Neural cell (in vitro differentiated cells): ENCODE results near the gene NECTIN1. TPM values are rescaled to one million over a fixed set of nuclear protein-coding genes. Genes with fewer than 3 reads are reported as not detected.

Experiments used
- H2AFZ ChIP-seq: fragments of 200-600, 300-800 bp; sonication (generic), shearing (Covaris generic); 2 replicates; pipeline ENCODE4 v1.6.0; 2014; ENCODE audit warnings: low read depth, mild to moderate bottlenecking, antibody characterized with exemption, low read length, moderate library complexity
- H3F3A ChIP-seq: fragments of 200-600 bp; shearing (Covaris generic); 2 replicates; pipeline ENCODE4 v1.6.1; 2016; ENCODE audit warnings: mild to moderate bottlenecking, moderate library complexity, mixed read lengths, antibody characterized with exemption, low read length; ENCODE audit not compliant: insufficient read depth, poor library complexity, severe bottlenecking
- H3K27ac ChIP-seq: fragments of 200-600, 300-800 bp; sonication (generic), shearing (Covaris generic); 2 replicates; pipeline ENCODE4 v1.5.1; 2014; ENCODE audit warnings: mild to moderate bottlenecking, low read length, moderate library complexity
- H3K27me3 ChIP-seq: fragments of 300-800, 200-600 bp; sonication (generic), shearing (Covaris generic); 2 replicates; pipeline ENCODE4 v1.6.0; 2014; ENCODE audit warnings: mild to moderate bottlenecking, low read depth, low read length, moderate library complexity; ENCODE audit not compliant: insufficient read depth
- H3K36me3 ChIP-seq: fragments of 300-800, 200-600 bp; sonication (generic), shearing (Covaris generic); 2 replicates; pipeline ENCODE4 v1.5.1; 2014; ENCODE audit warnings: mild to moderate bottlenecking, antibody characterized with exemption, low read length, moderate library complexity; ENCODE audit not compliant: insufficient read depth
- H3K4me2 ChIP-seq: fragments of 300-800, 200-600 bp; sonication (generic), shearing (Covaris generic); 2 replicates; pipeline ENCODE4 v1.6.0; 2014; ENCODE audit warnings: mild to moderate bottlenecking, low read length
- H3K4me3 ChIP-seq: fragments of 300-800, 200-600 bp; sonication (generic), shearing (Covaris generic); 2 replicates; pipeline ENCODE4 v1.5.1; 2014; ENCODE audit warnings: mild to moderate bottlenecking, low read length, moderate library complexity
- H3K79me2 ChIP-seq: fragments of 200-600 bp; shearing (Covaris generic); replicated peaks from 2 replicates; pipeline ENCODE4 v1.6.0; 2014; ENCODE audit warnings: mild to moderate bottlenecking, low read length, moderate library complexity; ENCODE audit not compliant: insufficient read depth
- H3K9ac ChIP-seq: fragments of 300-800, 200-600 bp; sonication (generic), shearing (Covaris generic); 2 replicates; pipeline ENCODE4 v1.6.1; 2016; ENCODE audit warnings: mild to moderate bottlenecking, low read length, mixed read lengths
- H3K9me2 ChIP-seq: fragments of 200-600 bp; shearing (Covaris generic); 2 replicates; pipeline ENCODE4 v1.6.1; 2016; ENCODE audit warnings: mild to moderate bottlenecking, low read length, mixed read lengths; ENCODE audit not compliant: insufficient read depth
- H3K9me3 ChIP-seq: fragments of 200-600, 300-800 bp; sonication (generic), shearing (Covaris generic); 2 replicates; pipeline ENCODE4 v1.6.1; 2016; ENCODE audit warnings: mild to moderate bottlenecking, mixed run types, low read length, moderate library complexity, mixed read lengths
- H4K20me1 ChIP-seq: fragments of 200-600 bp; shearing (Covaris generic); 2 replicates; pipeline ENCODE4 v1.6.1; 2016; ENCODE audit warnings: mild to moderate bottlenecking, mixed run types; ENCODE audit not compliant: insufficient read depth
- CTCF ChIP-seq: fragments of 450-650 bp; IDR thresholded peaks from 2 replicates; pipeline ENCODE4 v1.5.1; 2014; ENCODE audit warnings: antibody characterized with exemption, mild to moderate bottlenecking, moderate library complexity; ENCODE audit not compliant: poor library complexity, severe bottlenecking
- EP300 ChIP-seq: fragments of 450-650 bp; conservative IDR thresholded peaks from 2 replicates; pipeline ENCODE4 v1.6.1; 2014; ENCODE audit warnings: antibody characterized with exemption, mild to moderate bottlenecking, moderate library complexity; ENCODE audit not compliant: poor library complexity, severe bottlenecking
- EZH2 ChIP-seq: fragments of 200-600, 300-800 bp; shearing (Covaris generic), sonication (generic); IDR thresholded peaks from 2 replicates; pipeline ENCODE4 v1.6.1; 2014; ENCODE audit warnings: antibody characterized with exemption, low read length, borderline replicate concordance, mild to moderate bottlenecking; ENCODE audit not compliant: insufficient read depth, poor library complexity, severe bottlenecking
- MXI1 ChIP-seq: fragments of 450-650 bp; conservative IDR thresholded peaks from 2 replicates; pipeline ENCODE4 v1.6.1; 2014; ENCODE audit warnings: antibody characterized with exemption, mild to moderate bottlenecking; ENCODE audit not compliant: poor library complexity, severe bottlenecking
- POLR2AphosphoS5 ChIP-seq: IDR thresholded peaks from 2 replicates; pipeline ENCODE4 v1.6.1; 2012
- RAD21 ChIP-seq: fragments of 450-650 bp; conservative IDR thresholded peaks from 2 replicates; pipeline ENCODE4 v1.6.1; 2014; ENCODE audit warnings: antibody characterized with exemption, mild to moderate bottlenecking, moderate library complexity
- REST ChIP-seq: IDR thresholded peaks from 2 replicates; pipeline ENCODE4 v1.6.1; 2012; ENCODE audit warnings: borderline replicate concordance
- SMC3 ChIP-seq: fragments of 450-650 bp; conservative IDR thresholded peaks from 2 replicates; pipeline ENCODE4 v1.6.1; 2014; ENCODE audit warnings: antibody characterized with exemption, mild to moderate bottlenecking, moderate library complexity; ENCODE audit not compliant: poor library complexity
- TAF1 ChIP-seq: IDR thresholded peaks from 2 replicates; pipeline ENCODE4 v1.6.1; 2012; ENCODE audit warnings: low read depth
- polyA plus RNA-seq: library from polyadenylated mRNA; depleted of rRNA; stranded (reverse); fragments of >200 nt; gene quantifications from 2 replicates; pipeline ENCODE4 v1.2.3, GENCODE V29; 2014

NECTIN1 gene
- polyA plus RNA-seq, 1 donor from 2014 or later: 5.6 TPM

- H3K4me3 ChIP-seq: no peak overlapping the region
- H3K27ac ChIP-seq: no peak overlapping the region
- H4K20me1 ChIP-seq: no peaks in the 10 kb centered on the region
- H3K9me2 ChIP-seq: no peaks in the 10 kb centered on the region
- H3K36me3 ChIP-seq: no peaks in the 10 kb centered on the region
- no peaks in the 10 kb centered on the region for H3K9me3 ChIP-seq
- no peak overlapping the region for H3K4me2 ChIP-seq
- no peak overlapping the region for H2AFZ ChIP-seq
- no peak for TF ChIP-seq RAD21
- TF ChIP-seq REST: no peak
- no peak for TF ChIP-seq EP300
- no peak for TF ChIP-seq TAF1
- TF ChIP-seq MXI1: no peak
- no peak for TF ChIP-seq POLR2AphosphoS5
- TF ChIP-seq EZH2: no peak
- TF ChIP-seq CTCF: no peak
- no peak for TF ChIP-seq SMC3
- H3K27me3 ChIP-seq: peaks cover 14% of the 10 kb centered on the region
- H3K9ac ChIP-seq: no peak overlapping the region
- no peaks in the 10 kb centered on the region for H3K79me2 ChIP-seq
- no peaks in the 10 kb centered on the region for H3F3A ChIP-seq
These were observed 47.1 kb upstream of the NECTIN1 start for GRCh38 chr11:119776031-119776636.

- Histone ChIP-seq H3K4me2 (no peak overlapping the region), H3K27ac (no peak overlapping the region), H3K27me3 (peaks cover 14% of the 10 kb centered on the region), H3K79me2 (no peaks in the 10 kb centered on the region), H3K9me2 (no peaks in the 10 kb centered on the region), H3F3A (no peaks in the 10 kb centered on the region), H4K20me1 (no peaks in the 10 kb centered on the region), H3K36me3 (no peaks in the 10 kb centered on the region), H3K4me3 (no peak overlapping the region), H2AFZ (no peak overlapping the region), H3K9ac (no peak overlapping the region), H3K9me3 (no peaks in the 10 kb centered on the region)
- TF ChIP-seq EZH2 (no peak), REST (no peak), MXI1 (no peak), EP300 (no peak), TAF1 (no peak), SMC3 (no peak), CTCF (no peak), POLR2AphosphoS5 (no peak), RAD21 (no peak)
These were observed 45.3 kb upstream of the NECTIN1 start for GRCh38 chr11:119774172-119774763.
